T-helper 2 cell treated with Interferon-gamma antibody and Interleukin-4, amounts not matched to agents 100 ng/mL and 5 ng/mL, for 36 hours (primary cell): Measurements from ENCODE around the gene ABHD14A. TPM values are rescaled to one million over a fixed set of nuclear protein-coding genes. Genes with fewer than 3 reads are reported as not detected.

Experiments used
- total RNA-seq: library from RNA; stranded (reverse); gene quantifications from 2 replicates; pipeline ENCODE4 v1.2.3, GENCODE V29; 2022

ABHD14A gene
- total RNA-seq, 1 donor from 2014 or later = 16.9 TPM

Other genes starting within 250 kb of the ABHD14A start
- not detected in 2 replicates for gene IQCF6, start 195.8 kb upstream of the ABHD14A start, total RNA-seq
- gene IQCF2, start 113.4 kb upstream of the ABHD14A start, total RNA-seq = not detected in 2 replicates
- not detected in 2 replicates for gene IQCF5, start 99.5 kb upstream of the ABHD14A start, total RNA-seq
- not detected in 2 replicates for gene IQCF1, start 71.7 kb upstream of the ABHD14A start, total RNA-seq
- 36.8 and 38.2 TPM in 2 replicates for gene RRP9, start 33.2 kb upstream of the ABHD14A start, total RNA-seq
- gene PARP3, start 32.7 kb upstream of the ABHD14A start, total RNA-seq = 11.8 and 14.0 TPM in 2 replicates
- gene GPR62, start 19.7 kb upstream of the ABHD14A start, total RNA-seq = not detected in 2 replicates
- gene PCBP4, start 7.6 kb upstream of the ABHD14A start, total RNA-seq = 22.8 and 23.5 TPM in 2 replicates
- gene ABHD14B, start 1.0 kb upstream of the ABHD14A start, total RNA-seq = 37.2 and 40.0 TPM in 2 replicates
- 28.0 and 31.2 TPM in 2 replicates for gene ACY1, start 8.5 kb downstream of the ABHD14A start, total RNA-seq
- 1,352 and 1,360 TPM in 2 replicates for gene RPL29, start 20.8 kb downstream of the ABHD14A start, total RNA-seq
- 42.4 and 43.7 TPM in 2 replicates for gene DUSP7, start 81.5 kb downstream of the ABHD14A start, total RNA-seq
- gene POC1A, start 179.4 kb downstream of the ABHD14A start, total RNA-seq = 28.4 and 28.9 TPM in 2 replicates
- gene ALAS1, start 223.1 kb downstream of the ABHD14A start, total RNA-seq = 74.4 and 77.3 TPM in 2 replicates